GM04504 (cell line): Measurements from ENCODE around the gene DNAH3.
"Not testable (repeated sequence)": the region's sequence is repeated elsewhere in the genome, so short reads cannot be mapped to it uniquely, and the experiment has no call there.

ENCODE experiments used
- DNase-seq: peaks from one replicate; pipeline ENCODE4 v3.0.0-alpha.2; 2012; ENCODE audit warnings: low read depth

DNAH3 gene

GRCh38 chr16:21169249-21169981 is 18.8 kb upstream of the DNAH3 start:
- no peak for DNase-seq

DNA sequence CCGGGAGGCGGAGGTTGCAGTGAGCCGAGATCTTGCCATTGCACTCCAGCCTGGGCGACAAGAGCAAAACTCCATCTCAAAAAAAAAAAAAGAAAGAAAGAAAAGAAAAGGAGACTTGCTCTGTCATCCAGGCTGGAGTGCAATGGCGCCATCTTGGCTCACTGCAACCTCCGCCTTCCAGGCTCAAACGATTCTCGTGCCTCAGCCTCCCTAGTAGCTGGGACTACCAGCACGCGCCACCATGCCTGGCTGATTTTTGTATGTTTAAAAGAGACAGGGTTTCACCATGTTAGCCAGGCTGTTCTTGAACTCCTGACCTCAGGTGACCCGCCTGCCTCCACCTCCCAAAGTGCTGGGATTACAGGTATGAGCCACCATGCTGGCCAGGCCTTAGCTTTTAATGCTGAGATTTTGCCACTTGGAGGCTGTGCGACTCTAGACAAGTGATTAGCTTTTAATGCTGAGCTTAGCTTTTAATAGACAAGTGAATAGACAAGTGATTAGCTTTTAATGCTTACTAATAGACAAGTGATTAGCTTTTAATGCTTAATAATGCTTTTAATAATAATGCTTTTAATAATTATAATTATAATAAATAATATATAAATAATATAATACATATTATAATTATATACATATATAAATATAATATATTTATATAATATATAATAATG is 17.4 kb upstream of the DNAH3 start:
- no peak for DNase-seq

DNA sequence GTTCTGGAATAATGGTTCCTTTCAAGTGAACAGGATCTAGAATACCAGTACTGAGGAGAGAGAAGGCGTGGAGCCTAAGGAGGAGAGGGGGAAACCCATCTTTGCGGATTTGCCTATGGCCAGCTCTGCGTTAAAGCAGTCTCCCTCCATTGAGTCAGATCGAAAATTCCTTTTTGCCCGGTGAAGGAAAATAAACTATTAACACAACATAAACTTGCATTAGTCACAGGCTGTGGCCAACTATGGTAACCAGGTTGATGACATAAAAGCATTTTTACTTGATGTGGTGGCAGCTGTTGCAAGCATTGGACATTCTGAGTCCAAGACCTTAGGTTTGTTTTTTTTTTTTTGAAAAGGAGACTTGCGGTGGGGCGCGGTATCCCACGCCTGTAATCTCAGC is 16.7 kb upstream of the DNAH3 start:
- peak; percentile 67 for DNase-seq

DNA sequence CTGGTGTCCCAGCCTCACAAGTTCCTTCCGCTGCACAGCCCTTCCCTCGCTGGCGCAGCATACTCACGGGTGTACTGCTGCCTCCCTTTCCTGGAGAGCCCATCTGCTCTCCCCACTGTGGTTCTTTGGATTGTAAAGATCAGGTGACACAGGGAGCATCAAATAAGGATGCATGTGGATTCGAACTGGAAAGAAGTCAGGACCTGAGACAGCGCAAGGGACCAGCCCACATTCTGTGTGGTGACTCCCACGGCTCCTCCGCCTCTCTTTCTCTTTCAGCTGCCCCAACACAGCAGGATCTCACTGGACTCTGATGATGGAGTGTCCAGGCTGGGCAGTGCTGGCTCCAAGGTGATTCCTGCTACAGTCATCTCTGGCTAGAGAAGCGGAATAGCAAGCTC is 15.9 kb upstream of the DNAH3 start:
- DNase-seq: no peak

DNA sequence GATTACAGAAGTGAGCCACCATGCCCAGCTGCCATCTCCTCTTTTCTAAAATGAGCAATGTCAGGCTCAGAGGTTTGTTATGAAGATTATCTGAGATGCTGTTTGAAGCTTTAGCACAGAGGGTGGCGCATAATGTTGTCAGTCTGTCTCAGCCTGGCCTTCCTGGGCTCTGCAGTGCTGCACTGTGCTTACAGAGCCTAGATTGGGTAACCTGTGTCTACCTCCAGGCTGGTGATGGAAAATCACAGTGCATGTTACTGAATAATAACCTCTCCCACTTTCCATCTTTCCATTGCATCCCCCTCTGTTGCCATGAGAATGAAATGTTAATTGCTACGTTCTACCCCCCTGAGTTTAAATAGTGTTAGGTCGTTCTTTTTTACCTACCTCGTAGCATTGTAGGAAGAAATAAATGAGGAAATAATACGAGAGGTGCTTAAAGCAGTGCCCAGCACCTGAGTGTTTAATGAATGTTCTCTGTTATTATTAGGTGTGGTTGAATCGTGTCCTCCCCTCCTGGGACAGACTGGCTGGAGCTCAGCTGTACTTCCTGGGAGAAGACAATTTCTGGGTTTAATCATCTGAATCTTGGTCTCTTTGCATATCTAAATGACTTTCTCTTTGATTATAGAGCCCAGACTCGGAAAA is 14.0 kb upstream of the DNAH3 start:
- no peak for DNase-seq

GRCh38 chr16:21163576-21163975 is 12.9 kb upstream of the DNAH3 start:
- no peak for DNase-seq

- peak; percentile 23 for DNase-seq
Measured at GRCh38 chr16:21162661-21163151, 12.1 kb upstream of the DNAH3 start.

GRCh38 chr16:21161211-21161610 is 10.6 kb upstream of the DNAH3 start:
- no peak for DNase-seq

DNA sequence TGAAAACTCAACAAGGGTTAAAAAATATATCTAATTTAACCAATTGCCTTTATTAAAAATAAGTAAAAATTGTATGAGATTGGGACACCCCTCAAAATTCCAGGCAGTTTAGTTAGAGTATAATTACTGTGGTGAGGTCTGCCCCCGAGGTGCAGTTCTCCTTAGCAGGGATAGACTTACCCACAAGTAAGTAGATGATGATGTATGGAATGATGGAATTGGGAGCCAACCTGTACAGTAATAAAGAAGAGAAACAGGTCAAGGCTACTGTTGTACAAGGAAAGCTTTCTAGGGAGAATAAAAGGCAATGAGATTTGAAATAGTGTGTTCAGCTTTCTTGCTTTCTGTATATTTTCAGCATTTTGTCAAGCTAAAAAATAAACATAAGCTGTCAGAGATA is 9.6 kb upstream of the DNAH3 start:
- no peak for DNase-seq

- DNase-seq: no peak
Measured at GRCh38 chr16:21159281-21159951, 8.8 kb upstream of the DNAH3 start.

DNA sequence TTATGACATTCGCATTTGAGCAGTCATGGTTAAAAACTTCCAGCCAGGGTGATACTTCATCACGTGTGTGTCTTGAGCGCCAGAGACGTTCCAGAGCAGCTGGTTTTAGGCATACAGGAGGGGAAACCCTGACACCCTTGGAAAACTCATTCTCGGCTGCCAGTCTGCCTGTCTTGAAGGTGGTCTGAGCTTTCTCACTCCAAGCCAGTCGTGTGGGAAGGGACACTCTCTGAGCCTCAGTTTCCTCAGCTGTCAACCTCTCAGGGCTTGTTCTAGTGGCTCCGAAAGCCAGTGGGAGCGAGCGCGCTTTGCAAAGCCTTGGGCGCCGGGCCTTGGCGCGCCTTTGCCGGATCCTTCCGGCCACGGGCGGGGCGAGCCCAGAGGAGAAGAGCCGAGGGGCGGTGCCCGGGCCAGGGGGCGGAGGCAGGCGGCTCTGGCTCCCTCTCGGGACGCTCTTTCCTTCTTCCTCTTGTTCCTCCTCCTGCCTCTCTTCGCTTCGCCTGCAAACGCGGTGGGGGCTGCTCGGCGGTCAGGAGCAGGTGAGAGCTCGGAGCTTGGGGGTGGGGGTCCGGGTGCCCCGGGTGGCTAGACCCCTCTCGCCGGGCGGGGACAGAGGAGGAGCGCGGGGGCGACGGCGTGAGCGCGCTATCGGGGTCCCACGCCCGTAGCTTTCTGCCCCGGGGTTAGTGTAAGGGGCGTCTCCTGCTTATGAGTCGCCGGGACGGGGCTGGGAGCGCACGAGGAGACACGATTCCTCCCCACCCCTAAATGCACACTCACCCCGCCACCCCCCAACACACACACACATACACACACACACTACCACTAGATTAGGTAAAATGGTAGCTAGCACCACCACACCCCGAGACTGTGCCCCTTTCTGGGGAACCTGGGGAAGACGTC is 7.8 kb upstream of the DNAH3 start, which contains the start of gene LDAF1:
Gene LDAF1 (plus strand): TSS at position 467 of the 903 bp plus-strand sequence. CDS start 2,509 bp downstream, outside the sequence.
- DNase-seq: peak; percentile 44

DNA sequence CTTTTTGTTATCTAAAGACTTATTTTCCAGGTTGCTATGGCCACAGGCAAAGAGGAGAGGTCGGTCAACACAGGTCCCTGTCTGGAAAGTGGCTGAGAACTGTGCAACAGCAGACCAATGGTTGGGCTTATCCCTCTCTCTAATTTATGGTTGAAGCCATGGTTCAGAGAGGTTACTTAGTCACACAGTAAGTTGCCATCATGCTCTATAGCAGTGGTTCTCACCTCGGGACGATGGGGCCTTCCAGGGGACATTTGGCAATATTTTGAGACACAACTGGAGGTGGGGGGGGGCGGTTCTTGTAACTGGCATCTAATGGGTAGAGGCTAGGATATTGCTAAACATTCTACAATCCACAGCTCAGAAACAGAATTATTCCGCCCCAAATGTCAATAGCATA is 7.0 kb upstream of the DNAH3 start:
- no peak for DNase-seq

- DNase-seq: peak; percentile 43
Measured at GRCh38 chr16:21156767-21157467, 6.3 kb upstream of the DNAH3 start.

- not testable (repeated sequence) for DNase-seq
Measured at GRCh38 chr16:21156011-21156410, 5.4 kb upstream of the DNAH3 start.

DNA sequence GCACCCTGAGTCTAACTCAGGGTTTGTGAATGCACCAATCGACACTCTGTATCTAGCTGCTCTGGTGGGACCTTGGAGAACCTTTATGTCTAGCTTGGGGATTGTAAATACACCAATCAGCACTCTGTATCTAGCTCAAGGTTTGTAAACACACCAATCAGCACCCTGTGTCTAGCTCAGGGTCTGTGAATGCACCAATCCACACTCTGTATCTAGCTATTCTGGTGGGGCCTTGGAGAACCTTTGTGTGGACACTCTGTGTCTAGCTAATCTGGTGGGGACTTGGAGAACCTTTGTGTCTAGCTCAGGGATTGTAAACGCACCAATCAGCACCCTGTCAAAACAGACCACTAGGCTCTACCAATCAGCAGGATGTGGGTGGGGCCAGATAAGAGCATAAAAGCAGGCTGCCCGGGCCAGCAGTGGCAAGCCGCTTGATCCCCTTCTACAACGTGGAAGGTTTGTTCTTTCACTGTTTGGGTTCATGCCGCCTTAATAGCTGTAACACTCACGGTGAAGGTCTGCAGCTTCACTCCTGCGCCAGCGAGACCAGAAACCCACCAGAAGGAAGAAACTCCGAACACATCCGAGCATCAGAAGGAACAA is 2.6 kb upstream of the DNAH3 start:
- DNase-seq: not testable (repeated sequence)

- not testable (repeated sequence) for DNase-seq
Measured at GRCh38 chr16:21152160-21153030, 1.7 kb upstream of the DNAH3 start.

- DNase-seq: no peak
Measured at GRCh38 chr16:21145738-21146137, 4.9 kb downstream of the DNAH3 start.

- no peak for DNase-seq
Measured at GRCh38 chr16:21134053-21134452, 16.6 kb downstream of the DNAH3 start.

- DNase-seq: no peak
Measured at GRCh38 chr16:21130811-21131210, 19.8 kb downstream of the DNAH3 start.
